Adrenal gland (tissue), 12 donors: ENCODE data around the gene SPP1. TPM values are rescaled to one million over a fixed set of nuclear protein-coding genes. Genes with fewer than 3 reads are reported as not detected.
"Not testable (repeated sequence)": the region's sequence is repeated elsewhere in the genome, so short reads cannot be mapped to it uniquely, and the experiment has no call there.

Experiments
- DNase-seq, 7 donors: peaks; one replicate each; pipeline ENCODE4 v3.0.0-alpha.2; 2019 to 2020
- H3K27ac ChIP-seq, 5 donors: fragments of 200-600 bp; sonication (generic) in 4 of 5; 1 replicate in 3 of 5; 2 replicates in 2 of 5; pipeline versions ENCODE4 v1.5.1 to v1.8.0; 2016 to 2020; ENCODE audit warnings: mild to moderate bottlenecking in 1 of 5
- H3K27me3 ChIP-seq: fragments of 200-600 bp; 2 replicates; pipeline ENCODE4 v1.8.0; 2021
- H3K36me3 ChIP-seq, 2 donors: fragments of 200-600 bp; replicated peaks in 1 of 2; 1 replicate in 1 of 2; 2 replicates in 1 of 2; pipeline versions ENCODE4 v1.5.1 to v1.8.0; 2018 to 2022
- H3K4me1 ChIP-seq, 2 donors: fragments of 200-600 bp; replicated peaks in 1 of 2; 1 replicate in 1 of 2; 2 replicates in 1 of 2; pipeline versions ENCODE4 v1.5.1 to v1.8.0; 2018 to 2021
- H3K4me3 ChIP-seq, 4 donors: fragments of 200-600 bp; sonication (generic) in 3 of 4; one replicate each; pipeline ENCODE4 v1.5.1; 2016 to 2018
- H3K9me3 ChIP-seq, 3 donors: fragments of 200-600 bp; sonication (generic) in 1 of 3; replicated peaks in 1 of 3; 1 replicate in 2 of 3; 2 replicates in 1 of 3; pipeline versions ENCODE4 v1.5.1 to v1.8.0; 2016 to 2021
- CTCF ChIP-seq, 6 experiments: fragments of 450-650 bp in 4 of 6; fragments of 200-600 bp in 2 of 6; sonication (generic) in 1 of 6; IDR thresholded peaks; 1 replicate in 5 of 6; 2 replicates in 1 of 6; pipeline versions ENCODE4 v1.5.1 to v1.8.0; 2016 to 2021; ENCODE audit warnings: antibody characterized with exemption in 6 of 6, mild to moderate bottlenecking in 2 of 6, moderate library complexity in 1 of 6
- POLR2A ChIP-seq, 2 donors: fragments of 450-650 bp; IDR thresholded peaks; one replicate each; pipeline ENCODE4 v1.6.1; 2017; ENCODE audit warnings: antibody characterized with exemption in 2 of 2, mild to moderate bottlenecking in 2 of 2, moderate library complexity in 1 of 2
- WGBS, 4 donors: extraction: QIAGEN DNeasy Blood & Tissue Kit in 2 of 4; methylation state at CpG; one replicate each; pipeline versions ENCODE4 v1.1.5 to v1.1.7; 2013 to 2017; 5-methylcytosine and 5-hydroxymethylcytosine counted together
- intact Hi-C, 2 donors: fragments of 100-400 bp; cut with DNase I; formaldehyde crosslinking; loops; one replicate each; pipeline versions ENCODE4 v1.14.1 to v1.15.0; 2022 to 2023
- polyA plus RNA-seq, 3 donors: library from polyadenylated mRNA; stranded (reverse); fragments of 200-250 nt in 2 of 3; fragments of 350-450 nt in 1 of 3; fragmentation: Illumina TruSeq in 1 of 3; extraction: RNeasy Lipid Tissue Mini Kit (QIAGEN cat#74804) in 1 of 3; gene quantifications; one replicate each; pipeline ENCODE4 v1.2.3, GENCODE V29; 2013 to 2014
- total RNA-seq, 9 donors: library from RNA; depleted of rRNA in 4 of 9; stranded (reverse); fragments of >200 nt in 4 of 9; fragments of 120-200 nt in 1 of 9; fragmentation: NEBNext Ultra II Directional in 1 of 9; extraction: Animal tissue kit (Norgen Biotek cat#: 25700) in 1 of 9; gene quantifications; one replicate each; pipeline versions ENCODE4 v1.1.0 to v1.2.4, GENCODE V29; 2013 to 2023
- donor health status: healthy with polysubstance abuse.
- donor health status: Bipolar disorder and iron deficiency.
- donor health status: DM: yes; HTN: yes; CAD: no.
- donor health status: DM: no; HTN: no; CAD: no.
- donor health status: DM: no; HTN: no; CAD: no.
- donor health status: DM: yes; HTN: yes; CAD: no.

The SPP1 gene
- total and polyA plus RNA-seq, 12 donors, result 5.2 to 166 (median 39.3) TPM

DNA sequence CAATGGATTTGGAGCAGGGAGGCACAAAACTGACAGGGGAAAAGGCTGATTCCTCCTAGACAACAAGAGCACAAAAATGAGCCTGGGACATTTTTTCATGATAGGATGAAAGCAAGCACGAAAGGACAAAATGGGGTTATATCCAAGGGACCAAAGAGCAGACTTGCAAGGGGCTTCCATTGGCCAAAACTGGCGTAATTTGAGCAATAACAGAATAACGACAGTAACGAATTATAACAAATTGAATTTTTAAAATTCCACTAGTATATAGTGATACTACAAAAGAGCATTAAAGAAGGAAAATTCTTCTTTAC, 10.3 kb downstream of the SPP1 start:
- no peaks in the 10 kb centered on the region for H3K4me1 ChIP-seq
- 47 to 69% (median 52%) methylated on average over 4 of the region's 4 CpGs for WGBS, 4 donors
- TF ChIP-seq CTCF (IDR thresholded peaks at IDR 0.05), result peak in 1 of 6 experiments; percentile 4
- no peak for TF ChIP-seq POLR2A (IDR thresholded peaks at IDR 0.05)
- H3K4me3 ChIP-seq, result no peak overlapping the region
- no peaks in the 10 kb centered on the region for H3K36me3 ChIP-seq
- peaks cover 12% of the 10 kb centered on the region for H3K27me3 ChIP-seq
- no peak for DNase-seq
- H3K9me3 ChIP-seq, result no peaks in the 10 kb centered on the region
- intact Hi-C loops, result no loop called here
- H3K27ac ChIP-seq, result no peak overlapping the region

DNA sequence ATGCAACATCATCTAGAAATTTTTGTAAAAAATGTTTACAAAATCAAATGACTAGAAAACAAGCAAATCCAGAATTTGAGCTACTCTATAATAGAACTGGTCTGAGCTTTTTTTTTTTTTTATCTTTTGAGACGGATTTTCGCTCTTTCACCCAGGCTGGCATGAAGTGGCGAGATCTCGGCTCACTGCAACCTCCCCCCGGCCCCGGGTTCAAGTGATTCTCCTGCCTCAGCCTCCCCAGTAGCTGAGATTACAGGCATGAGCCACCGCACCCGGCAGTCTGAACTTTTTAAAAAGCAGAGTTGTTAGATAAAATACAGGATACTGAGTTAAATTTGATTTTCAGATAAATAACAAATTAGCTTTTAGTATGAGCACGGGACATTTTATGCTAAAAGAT, 11.0 kb downstream of the SPP1 start:
- TF ChIP-seq CTCF (IDR thresholded peaks at IDR 0.05) (no peak), POLR2A (IDR thresholded peaks at IDR 0.05) (no peak)
- H3K4me1 ChIP-seq, result no peaks in the 10 kb centered on the region
- intact Hi-C loops, result no loop called here
- no peaks in the 10 kb centered on the region for H3K9me3 ChIP-seq
- 71 to 82% (median 76%) methylated on average over 9 of the region's 9 CpGs for WGBS, 4 donors
- no peak for DNase-seq
- peaks cover 12% of the 10 kb centered on the region for H3K27me3 ChIP-seq
- no peak overlapping the region for H3K4me3 ChIP-seq
- H3K36me3 ChIP-seq, result no peaks in the 10 kb centered on the region
- no peak overlapping the region for H3K27ac ChIP-seq

DNA sequence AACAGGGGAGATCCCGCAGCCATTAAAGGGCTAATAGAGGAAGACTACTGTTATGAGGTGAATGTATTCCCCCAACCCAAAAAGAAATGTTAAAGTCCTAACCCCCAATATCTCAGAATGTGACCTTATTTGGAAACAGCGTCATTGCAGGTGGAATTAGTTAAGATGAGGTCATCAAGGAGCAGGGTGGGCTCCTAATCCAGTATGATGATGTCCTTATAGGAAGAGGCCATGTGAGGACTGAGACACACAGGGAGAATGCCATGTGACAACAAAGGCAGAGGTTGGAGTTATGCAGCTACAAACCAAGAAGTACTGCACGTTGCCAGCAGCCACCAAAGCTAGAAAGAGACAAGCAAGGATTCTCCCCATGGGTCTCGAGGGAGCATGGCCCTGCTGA, 14.3 kb downstream of the SPP1 start:
- no peaks in the 10 kb centered on the region for H3K36me3 ChIP-seq
- TF ChIP-seq CTCF (IDR thresholded peaks at IDR 0.05) (no peak), POLR2A (IDR thresholded peaks at IDR 0.05) (no peak)

GRCh38 chr4:87995435-87995834, 19.9 kb downstream of the SPP1 start:
- Histone ChIP-seq H3K4me1 (no peaks in the 10 kb centered on the region), H3K27me3 (no peaks in the 10 kb centered on the region), H3K36me3 (no peaks in the 10 kb centered on the region), H3K4me3 (no peak overlapping the region), H3K9me3 (no peaks in the 10 kb centered on the region), H3K27ac (no peak overlapping the region)
- DNase-seq, result no peak
- no peak for TF ChIP-seq CTCF (IDR thresholded peaks at IDR 0.05)
- no peak for TF ChIP-seq POLR2A (IDR thresholded peaks at IDR 0.05)
- intact Hi-C loops, result no loop called here
- 52 to 68% (median 68%) methylated on average over 3 of the region's 3 CpGs for WGBS, 4 donors

More for the DNA sequence above, 14.3 kb downstream of the SPP1 start:
- no peak for DNase-seq
- Histone ChIP-seq H3K4me3 (no peak overlapping the region), H3K9me3 (no peaks in the 10 kb centered on the region), H3K4me1 (no peaks in the 10 kb centered on the region), H3K27ac (no peak overlapping the region), H3K27me3 (peaks cover 12% of the 10 kb centered on the region)
- WGBS, 4 donors, result 83 to 88% (median 85%) methylated on average over 4 of the region's 4 CpGs
- intact Hi-C loops, result no loop called here

DNA sequence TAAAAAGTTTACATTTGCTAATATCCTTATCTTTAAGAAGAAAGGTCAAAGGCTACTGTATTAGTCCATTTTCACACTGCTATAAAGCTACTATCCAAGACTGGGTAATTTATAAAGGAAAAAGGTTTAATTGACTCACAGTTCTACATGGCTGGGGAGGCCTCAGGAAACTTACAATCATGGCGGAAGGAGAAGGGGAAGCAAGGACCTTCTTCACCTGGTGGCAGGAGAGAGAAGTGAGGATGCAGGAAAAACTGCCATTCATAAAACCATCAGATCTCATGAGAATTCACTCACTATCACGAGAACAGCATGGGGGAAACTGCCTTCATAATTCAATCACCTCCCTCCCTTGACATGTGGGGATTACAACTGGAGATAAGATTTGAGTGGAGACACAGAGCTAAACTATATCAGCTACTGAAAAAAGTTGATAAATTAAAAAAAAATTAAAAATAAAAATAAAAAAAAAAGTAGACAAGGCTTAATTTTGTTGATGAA, 23.7 kb downstream of the SPP1 start:
- H3K9me3 ChIP-seq, H3K36me3 ChIP-seq, H3K4me1 ChIP-seq, DNase-seq, H3K4me3 ChIP-seq, H3K27me3 ChIP-seq, H3K27ac ChIP-seq, intact Hi-C loops: not testable (repeated sequence)
- 84 to 91% (median 86%) methylated on average over 2 of the region's 2 CpGs for WGBS, 4 donors
